ENCODE measurements around the gene SNX13.

Gene SNX13

DNA sequence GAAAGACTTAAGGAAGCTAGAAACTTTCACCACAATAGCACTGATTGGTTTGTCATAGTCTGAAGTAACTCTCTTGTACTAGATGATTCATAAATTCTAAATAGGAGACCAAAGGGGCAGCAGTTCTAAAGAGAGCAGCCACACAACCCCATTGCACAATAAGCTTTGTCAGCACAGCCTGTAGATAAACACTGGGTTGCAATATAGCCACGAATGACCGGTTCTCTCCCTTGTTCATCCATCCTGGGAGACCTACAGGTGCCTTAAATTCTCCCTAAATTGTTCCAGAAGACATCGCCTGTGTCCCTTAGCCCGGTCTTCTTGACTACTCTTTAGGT is 167.0 kb downstream of the SNX13 start:
- H3K4me3 ChIP-seq: no peak overlapping the region
- no peaks in the 10 kb centered on the region for H4K20me1 ChIP-seq
- TF ChIP-seq Cebpa-rat (IDR thresholded peaks at IDR 0.05): no peak
- H3K27ac ChIP-seq: no peak overlapping the region
- H3K36me3 ChIP-seq: no peaks in the 10 kb centered on the region
- H3K4me1 ChIP-seq: no peaks in the 10 kb centered on the region
- H3K9me3 ChIP-seq: no peaks in the 10 kb centered on the region
- H3K9ac ChIP-seq: no peak overlapping the region
- H3K4me2 ChIP-seq: no peak overlapping the region
- no peaks in the 10 kb centered on the region for H3K27me3 ChIP-seq

DNA sequence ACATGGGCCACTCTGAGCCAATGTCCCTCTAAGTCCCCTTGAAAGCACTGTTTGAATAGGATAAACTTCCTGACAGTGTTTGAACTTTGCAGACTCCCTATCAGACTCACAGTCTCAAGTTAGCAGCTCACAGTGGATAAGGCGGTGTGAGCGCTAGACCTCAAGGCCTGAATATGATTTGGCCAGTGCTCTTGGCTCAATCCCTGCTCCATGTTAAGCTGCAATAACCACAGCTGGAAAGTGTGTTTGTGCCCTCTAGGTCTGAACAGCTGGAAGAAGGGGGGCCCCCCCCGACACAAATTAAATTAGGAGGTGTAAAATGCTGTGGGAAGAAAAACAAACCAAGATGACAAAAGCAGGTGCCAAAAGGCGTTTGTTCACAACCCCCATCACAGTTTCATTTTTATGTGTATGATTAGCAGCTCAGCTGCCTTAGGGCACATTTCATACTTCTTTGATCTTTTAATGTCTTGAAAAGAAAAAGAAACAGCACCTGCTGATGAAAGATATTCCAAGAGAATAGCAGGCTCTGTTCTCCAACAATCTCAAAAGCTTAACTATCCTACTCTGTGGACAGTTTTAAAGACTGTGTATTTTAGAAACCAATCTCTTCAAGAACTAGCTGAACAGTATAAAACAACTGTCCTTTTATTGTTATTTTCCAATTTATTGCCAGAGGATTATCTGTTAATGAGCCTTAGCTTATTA is 167.6 kb downstream of the SNX13 start:
- Histone ChIP-seq H3K4me1 (no peaks in the 10 kb centered on the region), H3K4me3 (no peak overlapping the region), H4K20me1 (no peaks in the 10 kb centered on the region), H3K4me2 (no peak overlapping the region), H3K36me3 (no peaks in the 10 kb centered on the region), H3K27ac (no peak overlapping the region), H3K9ac (no peak overlapping the region), H3K27me3 (no peaks in the 10 kb centered on the region), H3K9me3 (no peaks in the 10 kb centered on the region)
- no peak for TF ChIP-seq Cebpa-rat (IDR thresholded peaks at IDR 0.05)

DNA sequence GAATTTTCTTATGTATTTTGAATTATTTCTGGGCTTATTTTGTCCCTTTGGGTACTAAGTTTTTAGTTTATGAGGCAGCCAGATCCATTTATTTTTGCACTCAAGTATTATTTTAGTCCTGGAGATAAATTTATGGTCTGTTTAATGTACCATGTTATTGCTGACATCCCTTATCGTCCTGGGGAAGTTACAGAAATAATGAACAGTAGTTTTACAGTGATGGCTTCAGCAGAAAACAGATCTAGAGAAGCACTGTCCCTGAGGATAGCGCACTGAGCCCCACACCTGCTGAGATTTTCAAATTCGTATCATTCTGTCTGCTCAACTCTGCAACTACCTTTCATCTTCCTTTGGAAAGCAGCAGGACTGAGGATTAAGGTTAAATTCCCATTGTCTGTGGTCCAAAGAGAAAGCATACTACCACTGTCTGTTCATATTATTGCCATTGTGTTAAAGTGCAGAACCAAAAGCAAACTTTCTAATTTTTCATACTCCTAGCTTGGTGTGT is 168.3 kb downstream of the SNX13 start:
- Histone ChIP-seq H3K4me3 (no peak overlapping the region), H3K9me3 (no peaks in the 10 kb centered on the region), H3K36me3 (no peaks in the 10 kb centered on the region), H3K27ac (no peak overlapping the region), H3K4me1 (no peaks in the 10 kb centered on the region), H3K9ac (no peak overlapping the region), H3K27me3 (no peaks in the 10 kb centered on the region), H4K20me1 (no peaks in the 10 kb centered on the region), H3K4me2 (no peak overlapping the region)
- TF ChIP-seq Cebpa-rat (IDR thresholded peaks at IDR 0.05): no peak

DNA sequence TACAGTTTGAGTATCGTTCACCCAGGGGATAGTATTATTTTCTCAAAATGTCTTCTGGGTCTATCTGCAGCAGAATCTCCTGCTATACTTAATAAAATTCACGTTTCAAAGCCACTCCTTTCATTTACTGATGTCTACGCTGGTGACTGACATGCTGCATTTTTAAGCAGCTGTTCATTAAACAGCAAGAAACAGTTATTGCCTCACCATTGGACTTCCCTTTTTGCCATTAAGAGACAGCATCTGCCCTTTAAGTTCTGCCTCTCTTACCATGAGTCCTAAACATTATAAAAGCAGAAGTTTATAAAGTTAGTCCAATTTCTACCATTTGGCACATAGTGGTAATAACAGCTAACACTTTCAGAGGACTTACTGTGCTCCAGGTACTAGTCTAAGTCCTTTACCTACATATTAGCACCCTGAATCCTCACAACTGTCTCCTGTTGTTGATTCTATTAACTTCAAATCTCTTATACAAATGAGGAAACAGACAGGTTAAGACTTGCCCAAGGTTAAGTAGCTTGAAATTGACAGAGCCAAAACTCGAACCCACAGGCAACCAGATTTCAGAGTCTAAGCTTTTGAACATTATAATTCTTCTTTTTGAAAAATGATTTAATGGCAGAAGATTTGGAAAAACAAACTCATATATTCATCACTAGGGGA is 169.5 kb downstream of the SNX13 start:
- H3K4me3 ChIP-seq: no peak overlapping the region
- no peak overlapping the region for H3K4me2 ChIP-seq
- H3K4me1 ChIP-seq: no peaks in the 10 kb centered on the region
- no peaks in the 10 kb centered on the region for H3K36me3 ChIP-seq
- no peaks in the 10 kb centered on the region for H3K27me3 ChIP-seq
- no peak for TF ChIP-seq Cebpa-rat (IDR thresholded peaks at IDR 0.05)
- H3K9me3 ChIP-seq: no peaks in the 10 kb centered on the region
- no peaks in the 10 kb centered on the region for H4K20me1 ChIP-seq
- no peak overlapping the region for H3K27ac ChIP-seq
- H3K9ac ChIP-seq: no peak overlapping the region

DNA sequence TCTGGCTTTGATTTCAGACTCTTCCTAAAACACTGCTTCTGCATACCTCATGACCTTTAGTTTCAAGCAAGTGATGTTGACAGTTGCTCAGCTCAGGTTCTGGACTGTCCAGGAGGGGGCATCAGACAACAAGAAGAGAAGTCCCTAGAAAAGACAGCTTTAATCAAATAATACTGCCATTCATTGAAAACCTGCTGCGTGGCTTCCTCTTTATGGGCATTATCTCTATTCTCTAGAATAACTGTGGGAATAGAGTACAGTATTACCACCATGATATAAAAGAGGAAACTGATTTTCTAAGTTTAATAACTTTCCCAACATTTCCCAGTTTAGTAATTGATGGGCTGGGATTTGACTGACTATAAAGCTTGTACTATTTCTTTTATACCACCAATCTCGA is 170.4 kb downstream of the SNX13 start:
- Histone ChIP-seq H3K27me3 (no peaks in the 10 kb centered on the region), H3K4me2 (no peak overlapping the region), H3K9ac (no peak overlapping the region), H3K4me1 (no peaks in the 10 kb centered on the region), H3K36me3 (no peaks in the 10 kb centered on the region), H3K4me3 (no peak overlapping the region), H3K27ac (no peak overlapping the region), H4K20me1 (no peaks in the 10 kb centered on the region), H3K9me3 (no peaks in the 10 kb centered on the region)
- TF ChIP-seq Cebpa-rat (IDR thresholded peaks at IDR 0.05): no peak

DNA sequence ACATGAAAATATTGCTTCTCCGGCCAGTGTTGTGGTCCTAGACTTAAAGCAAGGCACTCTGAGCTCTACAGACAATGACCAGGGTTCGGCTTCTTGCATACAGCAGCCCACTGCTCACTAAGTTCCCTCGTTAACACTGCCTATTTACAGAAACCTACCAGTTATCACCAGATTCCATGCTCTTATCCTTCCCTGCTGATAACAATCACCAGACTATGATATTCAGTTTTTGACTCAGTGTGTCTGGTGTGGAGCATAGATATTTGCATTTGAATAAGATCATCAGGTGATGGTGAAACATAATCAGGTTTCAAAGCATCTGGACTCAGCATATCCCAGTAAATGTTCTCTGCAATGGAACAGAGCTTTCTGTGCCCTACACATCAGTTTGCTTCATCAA is 182.3 kb downstream of the SNX13 start:
- no peak for TF ChIP-seq Cebpa-rat (IDR thresholded peaks at IDR 0.05)
- no peak overlapping the region for H3K27ac ChIP-seq
- no peaks in the 10 kb centered on the region for H4K20me1 ChIP-seq
- H3K4me3 ChIP-seq: no peak overlapping the region
- H3K4me2 ChIP-seq: no peak overlapping the region
- H3K4me1 ChIP-seq: no peaks in the 10 kb centered on the region
- no peaks in the 10 kb centered on the region for H3K36me3 ChIP-seq
- H3K9ac ChIP-seq: no peak overlapping the region
- H3K27me3 ChIP-seq: no peaks in the 10 kb centered on the region; the same call in 1 of the 2 replicates
- peaks cover 10% of the 10 kb centered on the region; the same call in 1 of the 2 replicates for H3K9me3 ChIP-seq

DNA sequence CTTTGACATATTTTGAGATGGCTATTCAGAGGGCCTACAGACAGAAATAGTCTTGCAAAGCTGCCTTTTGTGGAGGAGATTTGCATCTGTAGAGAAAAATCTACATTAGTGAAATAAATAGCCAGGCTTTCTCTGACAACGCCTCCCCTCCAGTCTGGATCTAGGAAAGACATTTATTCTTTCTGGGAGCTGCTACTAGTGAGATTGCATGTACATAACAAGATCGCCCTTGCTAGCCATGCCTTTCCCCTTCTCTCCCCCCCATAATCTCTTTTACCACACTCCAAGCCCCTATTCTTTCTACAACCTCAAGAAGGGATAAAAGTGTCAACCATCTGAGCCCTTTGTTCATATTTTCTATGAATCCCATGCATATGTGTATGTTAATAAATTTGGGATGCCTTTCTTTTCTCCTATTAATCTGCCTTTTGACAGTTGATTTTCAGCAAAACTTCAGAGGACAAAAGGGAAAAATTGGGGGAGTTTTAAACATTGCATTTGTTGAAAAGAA is 194.2 kb downstream of the SNX13 start:
- Histone ChIP-seq H3K4me1 (peaks cover 13% of the 10 kb centered on the region; the same call in 1 of the 2 replicates), H3K9ac (no peak overlapping the region), H3K4me2 (peak overlapping the region; percentile 42), H4K20me1 (no peaks in the 10 kb centered on the region), H3K4me3 (no peak overlapping the region), H3K9me3 (peaks cover 4% of the 10 kb centered on the region; the same call in 1 of the 2 replicates), H3K36me3 (no peaks in the 10 kb centered on the region), H3K27ac (no peak overlapping the region), H3K27me3 (no peaks in the 10 kb centered on the region)
- TF ChIP-seq Cebpa-rat (IDR thresholded peaks at IDR 0.05): no peak

DNA sequence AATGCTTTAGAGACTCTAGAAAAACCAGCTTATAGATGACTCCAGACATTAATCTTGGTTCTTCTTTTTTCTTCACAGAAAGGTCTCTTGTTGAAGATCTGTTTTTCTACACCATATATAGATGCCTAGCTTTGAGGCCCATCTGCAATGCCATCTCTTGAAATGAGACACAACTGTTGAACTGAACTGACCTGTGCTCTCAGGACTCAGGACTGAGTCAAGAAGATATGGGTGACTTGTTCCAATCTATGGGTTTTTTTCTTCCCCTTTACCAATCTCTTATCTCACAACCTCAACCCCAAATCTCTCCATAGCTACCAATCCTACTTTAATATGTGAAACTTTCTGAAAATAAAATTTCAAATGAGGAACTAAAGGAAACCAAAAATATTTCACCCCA is 194.7 kb downstream of the SNX13 start:
- H3K9ac ChIP-seq: no peak overlapping the region
- no peak overlapping the region for H3K4me3 ChIP-seq
- TF ChIP-seq Cebpa-rat (IDR thresholded peaks at IDR 0.05): no peak
- H3K27me3 ChIP-seq: no peaks in the 10 kb centered on the region
- H4K20me1 ChIP-seq: no peaks in the 10 kb centered on the region
- H3K36me3 ChIP-seq: no peaks in the 10 kb centered on the region
- H3K4me1 ChIP-seq: peaks cover 13% of the 10 kb centered on the region; the same call in 1 of the 2 replicates
- peaks cover 4% of the 10 kb centered on the region; the same call in 1 of the 2 replicates for H3K9me3 ChIP-seq
- no peak overlapping the region for H3K27ac ChIP-seq
- H3K4me2 ChIP-seq: peak overlapping the region; percentile 42

DNA sequence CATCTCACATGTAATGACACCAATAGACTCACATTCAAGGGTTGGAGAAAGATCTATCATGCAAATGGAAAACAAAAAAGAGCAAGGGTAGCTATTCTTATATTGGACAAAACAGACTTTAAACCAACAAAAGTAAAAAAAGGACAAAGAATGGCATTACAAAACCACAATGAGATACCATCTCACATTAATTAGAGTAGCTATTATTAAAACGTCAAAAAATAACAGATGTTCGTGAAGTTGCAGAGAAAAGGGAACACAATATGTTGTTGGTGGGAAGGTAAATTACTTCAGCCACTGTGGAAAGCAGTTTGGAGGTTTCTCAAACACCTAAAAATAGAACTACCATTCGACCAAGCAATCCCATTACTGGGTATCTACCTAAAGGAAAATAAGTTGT is 197.0 kb downstream of the SNX13 start:
- Histone ChIP-seq H3K27me3 (no peaks in the 10 kb centered on the region), H3K36me3 (no peaks in the 10 kb centered on the region), H3K27ac (no peak overlapping the region), H3K9me3 (peaks cover 4% of the 10 kb centered on the region; the same call in 1 of the 2 replicates), H3K9ac (no peak overlapping the region), H3K4me2 (no peak overlapping the region), H3K4me1 (peaks cover 13% of the 10 kb centered on the region; the same call in 1 of the 2 replicates), H3K4me3 (no peak overlapping the region), H4K20me1 (no peaks in the 10 kb centered on the region)
- no peak for TF ChIP-seq Cebpa-rat (IDR thresholded peaks at IDR 0.05)

DNA sequence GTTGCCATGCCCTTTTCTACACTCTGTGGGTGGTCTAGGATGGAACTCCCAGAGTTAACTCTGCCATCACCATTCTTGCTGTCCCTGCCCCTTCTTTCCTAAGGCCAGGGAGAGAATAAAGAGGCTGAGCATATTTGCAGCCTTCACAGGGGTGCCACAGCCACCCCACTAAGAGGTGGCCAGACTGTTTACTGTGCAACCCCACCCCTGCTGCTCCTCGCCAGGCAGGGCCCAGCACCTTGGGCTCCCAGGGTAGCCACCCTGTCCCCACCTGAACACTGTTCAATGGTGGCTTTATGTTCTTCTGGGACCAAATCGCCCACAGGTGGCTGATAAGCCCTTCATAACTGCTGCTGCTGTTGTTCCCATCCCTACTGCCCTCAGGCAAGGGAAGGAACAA is 198.9 kb downstream of the SNX13 start:
- no peak for TF ChIP-seq Cebpa-rat (IDR thresholded peaks at IDR 0.05)
- Histone ChIP-seq H3K9me3 (peaks cover 4% of the 10 kb centered on the region; the same call in 1 of the 2 replicates), H3K36me3 (no peaks in the 10 kb centered on the region), H3K27me3 (no peaks in the 10 kb centered on the region), H3K27ac (no peak overlapping the region), H3K4me1 (peaks cover 12% of the 10 kb centered on the region; the same call in 1 of the 2 replicates), H4K20me1 (no peaks in the 10 kb centered on the region), H3K9ac (no peak overlapping the region), H3K4me3 (no peak overlapping the region), H3K4me2 (no peak overlapping the region)

Measured in BLaER1 (cell line).